ENCODE data around the gene ACSF3. TPM values are rescaled to one million over a fixed set of nuclear protein-coding genes. Genes with fewer than 3 reads are reported as not detected.

The ACSF3 gene
- total RNA-seq, 1 experiment from 2014 or later, result 74.5 TPM

- Histone ChIP-seq H3K4me2 (ENCODE audit: low read length) (no peak overlapping the region), H3K36me3 (ENCODE audit: control insufficient read depth in 1 of 2, insufficient read depth in 2 of 2, low read length in 2 of 2) (no peaks in the 10 kb centered on the region), H3K9me3 (ENCODE audit: control insufficient read depth in 1 of 2, insufficient read depth in 1 of 2, low read depth in 1 of 2, low read length in 2 of 2) (no peaks in the 10 kb centered on the region), H3K4me3 (replicated peaks in 1 of 2; ENCODE audit: low read depth in 1 of 2, low read length in 2 of 2) (no peak overlapping the region), H3K27me3 (ENCODE audit: insufficient read depth, low read length) (0 out of 2 replicates have a peak, but pooled peaks cover 2% of the 10 kb centered on the region), H3K79me2 (ENCODE audit: insufficient read depth, low read length) (no peaks in the 10 kb centered on the region), H3K4me1 (ENCODE audit: control insufficient read depth in 1 of 2, insufficient read depth in 2 of 2, low read length in 2 of 2) (no peaks in the 10 kb centered on the region), H2AFZ (ENCODE audit: low read depth, low read length, poor library complexity, severe bottlenecking) (no peak overlapping the region), H3K9ac (ENCODE audit: low read length) (no peak overlapping the region), H4K20me1 (ENCODE audit: insufficient read depth) (no peaks in the 10 kb centered on the region), H3K9me2 (ENCODE audit: insufficient read depth) (no peaks in the 10 kb centered on the region), H3K27ac (ENCODE audit: low read depth, low read length) (no peak overlapping the region)
- ChIA-PET POLR2A (interaction anchor here (1.2 kb wide), 1 partner anchor 10 kb away, joined by 3 read pairs; no protein-coding TSS in a partner anchor), RAD21 (ENCODE audit: low non-redundant PET in 1 of 2, low total read pairs in 2 of 2, uncharacterized antibody in 2 of 2, unreplicated experiment in 2 of 2) (no interaction called here), CTCF (no interaction called here)
- no TSS peak for BruUV-seq (replicated peaks)
- no peak for ATAC-seq
- no peak for DNase-seq (ENCODE audit: low read depth, low spot score)
- intact Hi-C loops (cut with micrococcal nuclease), result no loop called here
- TF ChIP-seq ELF1 (IDR thresholded peaks at IDR 0.05; ENCODE audit: borderline replicate concordance, low read depth), result no peak
- TF ChIP-seq SIN3A (IDR thresholded peaks at IDR 0.05; ENCODE audit: low read depth), result no peak
- no peak for TF ChIP-seq SP1 (IDR thresholded peaks at IDR 0.05; ENCODE audit: low read depth)
- TF ChIP-seq, protein P1, sequence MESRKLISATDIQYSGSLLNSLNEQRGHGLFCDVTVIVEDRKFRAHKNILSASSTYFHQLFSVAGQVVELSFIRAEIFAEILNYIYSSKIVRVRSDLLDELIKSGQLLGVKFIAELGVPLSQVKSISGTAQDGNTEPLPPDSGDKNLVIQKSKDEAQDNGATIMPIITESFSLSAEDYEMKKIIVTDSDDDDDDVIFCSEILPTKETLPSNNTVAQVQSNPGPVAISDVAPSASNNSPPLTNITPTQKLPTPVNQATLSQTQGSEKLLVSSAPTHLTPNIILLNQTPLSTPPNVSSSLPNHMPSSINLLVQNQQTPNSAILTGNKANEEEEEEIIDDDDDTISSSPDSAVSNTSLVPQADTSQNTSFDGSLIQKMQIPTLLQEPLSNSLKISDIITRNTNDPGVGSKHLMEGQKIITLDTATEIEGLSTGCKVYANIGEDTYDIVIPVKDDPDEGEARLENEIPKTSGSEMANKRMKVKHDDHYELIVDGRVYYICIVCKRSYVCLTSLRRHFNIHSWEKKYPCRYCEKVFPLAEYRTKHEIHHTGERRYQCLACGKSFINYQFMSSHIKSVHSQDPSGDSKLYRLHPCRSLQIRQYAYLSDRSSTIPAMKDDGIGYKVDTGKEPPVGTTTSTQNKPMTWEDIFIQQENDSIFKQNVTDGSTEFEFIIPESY (IDR thresholded peaks at IDR 0.05; ENCODE audit: extremely low read depth, insufficient replicate concordance, low read length), result no peak
- TF ChIP-seq CEBPB (IDR thresholded peaks at IDR 0.05; ENCODE audit: low read depth), result no peak
- no peak for TF ChIP-seq EGR1 (IDR thresholded peaks at IDR 0.05; ENCODE audit: low read depth)
- no peak for TF ChIP-seq SRF (IDR thresholded peaks at IDR 0.05; ENCODE audit: low read depth)
These were observed 32.6 kb upstream of the ACSF3 start for GRCh38 chr16:89061086-89061485.

- Histone ChIP-seq H3K27me3 (ENCODE audit: insufficient read depth, low read length) (0 out of 2 replicates have a peak, but pooled peaks cover 2% of the 10 kb centered on the region), H3K9me3 (ENCODE audit: control insufficient read depth in 1 of 2, insufficient read depth in 1 of 2, low read depth in 1 of 2, low read length in 2 of 2) (no peaks in the 10 kb centered on the region), H3K4me1 (ENCODE audit: control insufficient read depth in 1 of 2, insufficient read depth in 2 of 2, low read length in 2 of 2) (no peaks in the 10 kb centered on the region), H3K27ac (ENCODE audit: low read depth, low read length) (no peak overlapping the region), H3K79me2 (ENCODE audit: insufficient read depth, low read length) (no peaks in the 10 kb centered on the region), H2AFZ (ENCODE audit: low read depth, low read length, poor library complexity, severe bottlenecking) (no peak overlapping the region), H4K20me1 (ENCODE audit: insufficient read depth) (no peaks in the 10 kb centered on the region), H3K9ac (ENCODE audit: low read length) (no peak overlapping the region), H3K4me3 (replicated peaks in 1 of 2; ENCODE audit: low read depth in 1 of 2, low read length in 2 of 2) (no peak overlapping the region), H3K9me2 (ENCODE audit: insufficient read depth) (no peaks in the 10 kb centered on the region), H3K36me3 (ENCODE audit: control insufficient read depth in 1 of 2, insufficient read depth in 2 of 2, low read length in 2 of 2) (no peaks in the 10 kb centered on the region), H3K4me2 (ENCODE audit: low read length) (no peak overlapping the region)
- intact Hi-C loops (cut with micrococcal nuclease), result no loop called here
- DNase-seq (ENCODE audit: low read depth, low spot score), result no peak
- no TSS peak for BruUV-seq (replicated peaks)
- ChIA-PET RAD21 (ENCODE audit: low non-redundant PET in 1 of 2, low total read pairs in 2 of 2, uncharacterized antibody in 2 of 2, unreplicated experiment in 2 of 2) (no interaction called here), POLR2A (interaction anchor here (1.2 kb wide), 1 partner anchor 11 kb away, joined by 3 read pairs; no protein-coding TSS in a partner anchor), CTCF (no interaction called here)
- ATAC-seq, result no peak
- TF ChIP-seq, protein P1 (IDR thresholded peaks at IDR 0.05; ENCODE audit: extremely low read depth, insufficient replicate concordance, low read length), result no peak
- no peak for TF ChIP-seq FOSL1 (IDR thresholded peaks at IDR 0.05; ENCODE audit: low read depth)
- no peak for TF ChIP-seq MAX (IDR thresholded peaks at IDR 0.05)
- TF ChIP-seq, protein P2, sequence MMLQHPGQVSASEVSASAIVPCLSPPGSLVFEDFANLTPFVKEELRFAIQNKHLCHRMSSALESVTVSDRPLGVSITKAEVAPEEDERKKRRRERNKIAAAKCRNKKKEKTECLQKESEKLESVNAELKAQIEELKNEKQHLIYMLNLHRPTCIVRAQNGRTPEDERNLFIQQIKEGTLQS (IDR thresholded peaks at IDR 0.05), result no peak
- no peak for TF ChIP-seq CTCF (IDR thresholded peaks at IDR 0.05 in 2 of 3, conservative IDR thresholded peaks at IDR 0.05 in 1 of 3; ENCODE audit: borderline replicate concordance in 1 of 3, insufficient read depth in 1 of 3, low read depth in 2 of 3, low read length in 2 of 3)
These were observed 31.9 kb upstream of the ACSF3 start for GRCh38 chr16:89061590-89062380.
